Fibroblast of the aortic adventitia (primary cell): ENCODE data around the gene BICC1. TPM values are rescaled to one million over a fixed set of nuclear protein-coding genes. Genes with fewer than 3 reads are reported as not detected.

Experiments used
- DNase-seq: peaks from one replicate; pipeline ENCODE4 v3.0.0-alpha.2; 2010; ENCODE audit warnings: low read depth
- H3K4me3 ChIP-seq: 2 replicates; pipeline ENCODE4 v1.5.1; 2011; ENCODE audit warnings: low read depth, mild to moderate bottlenecking, control low read depth, low read length, moderate library complexity
- CTCF ChIP-seq: IDR thresholded peaks from 2 replicates; pipeline ENCODE4 v1.5.1; 2011; ENCODE audit warnings: mild to moderate bottlenecking, low read length, control low read depth, inconsistent platforms; ENCODE audit not compliant: insufficient read depth
- total RNA-seq: library from RNA; depleted of rRNA; stranded (reverse); fragments of >200 nt; gene quantifications from 2 replicates; pipeline ENCODE4 v1.2.3, GENCODE V29; 2012; ENCODE audit warnings: low replicate concordance

Gene BICC1
- total RNA-seq, 1 donor: 177 TPM

GRCh38 chr10:58642283-58642682 lies 129.6 kb downstream of the BICC1 start:
- DNase-seq: peak; percentile 74
- no peak for TF ChIP-seq CTCF
- H3K4me3 ChIP-seq: no peak overlapping the region

GRCh38 chr10:58642916-58643428 lies 130.3 kb downstream of the BICC1 start:
- no peak for TF ChIP-seq CTCF
- DNase-seq: no peak
- no peak overlapping the region for H3K4me3 ChIP-seq

- H3K4me3 ChIP-seq: no peak overlapping the region
- DNase-seq: no peak
- TF ChIP-seq CTCF: no peak
These were observed 131.6 kb downstream of the BICC1 start for GRCh38 chr10:58644311-58644710.

- TF ChIP-seq CTCF: no peak
- peak; percentile 75 for DNase-seq
- no peak overlapping the region for H3K4me3 ChIP-seq
These were observed 132.9 kb downstream of the BICC1 start for GRCh38 chr10:58645416-58646146.

- no peak for TF ChIP-seq CTCF
- DNase-seq: peak; percentile 72
These were observed 134.9 kb downstream of the BICC1 start for GRCh38 chr10:58647376-58648112.

GRCh38 chr10:58648131-58648530 lies 135.5 kb downstream of the BICC1 start:
- H3K4me3 ChIP-seq: no peak overlapping the region
- no peak for TF ChIP-seq CTCF
- DNase-seq: peak; percentile 33

More at GRCh38 chr10:58647376-58648112, 134.9 kb downstream of the BICC1 start:
- no peak overlapping the region for H3K4me3 ChIP-seq
